ENCODE data around the gene SLC28A2.

GRCh38 chr15:45265506-45265905 is 13.5 kb downstream of the SLC28A2 start:
- no peak for TF ChIP-seq MYC (IDR thresholded peaks at IDR 0.05; ENCODE audit: borderline replicate concordance, low read length)
- no peak for TF ChIP-seq NPAS2 (CRISPR knock-in tag; IDR thresholded peaks at IDR 0.05; ENCODE audit: borderline replicate concordance)
- no peak for TF ChIP-seq ESRRA (IDR thresholded peaks at IDR 0.05; ENCODE audit: borderline replicate concordance, low read length)
- TF ChIP-seq CTCF (IDR thresholded peaks at IDR 0.05): no peak
- no peak for TF ChIP-seq E2F6 (IDR thresholded peaks at IDR 0.05; ENCODE audit: borderline replicate concordance, low read depth)
- TF ChIP-seq RFX5 (IDR thresholded peaks at IDR 0.05): no peak
- no peak for TF ChIP-seq SMC3 (IDR thresholded peaks at IDR 0.05)
- TF ChIP-seq RARB (CRISPR knock-in tag; IDR thresholded peaks at IDR 0.05): no peak
- no peak for TF ChIP-seq NR3C1 (IDR thresholded peaks at IDR 0.05)
- no peak for TF ChIP-seq REST (IDR thresholded peaks at IDR 0.05)
- no peak for TF ChIP-seq EP300 (IDR thresholded peaks at IDR 0.05)
- no peak for TF ChIP-seq BCL3 (IDR thresholded peaks at IDR 0.05)
- TF ChIP-seq ZFP36 (IDR thresholded peaks at IDR 0.05; ENCODE audit: borderline replicate concordance, partially characterized antibody): no peak
